ENCODE results near the gene MICAL2.

Gene MICAL2

DNA sequence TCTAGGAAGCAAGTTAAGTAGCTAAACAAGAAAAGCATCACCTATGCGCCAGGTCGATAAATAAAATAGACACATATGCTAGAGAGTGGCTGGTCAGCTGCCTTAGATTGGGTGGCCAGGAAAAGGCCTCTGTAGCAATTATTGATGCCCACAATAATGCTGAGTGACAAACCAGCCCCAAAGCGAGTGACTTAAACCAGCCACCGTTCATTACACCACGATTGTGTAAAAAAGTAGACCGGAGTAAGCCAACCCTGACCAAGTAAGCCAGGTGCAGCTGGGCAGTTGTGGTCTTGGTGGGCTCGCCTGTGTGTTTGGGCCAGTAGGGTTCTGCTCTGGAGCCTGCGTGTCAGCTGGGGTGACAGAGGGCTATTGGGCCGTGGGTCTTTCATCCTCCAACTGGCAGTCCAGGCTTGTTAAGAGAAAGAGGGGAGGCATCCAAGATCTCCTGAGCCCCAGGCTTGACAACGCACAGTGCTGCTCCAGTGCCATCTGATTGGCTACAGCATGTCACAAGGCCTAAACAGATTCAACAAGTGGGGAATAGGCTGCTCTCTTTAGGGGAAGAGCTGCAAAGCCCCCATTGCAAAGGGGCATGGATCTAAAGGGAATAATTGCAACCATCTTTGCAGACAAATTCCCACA, 166.6 kb downstream of the MICAL2 start:
- H3K4me3 ChIP-seq (ENCODE audit: low read length): no peak overlapping the region
- no peak for DNase-seq (ENCODE audit: low read depth)

GRCh38 chr11:12278766-12279671, 168.6 kb downstream of the MICAL2 start:
- no peak for TF ChIP-seq CTCF (IDR thresholded peaks at IDR 0.05; ENCODE audit: insufficient read depth, low read depth, low read length, missing control alignments)
- no peak for DNase-seq (ENCODE audit: low read depth)
- H3K4me3 ChIP-seq (ENCODE audit: low read length): no peak overlapping the region

More for the DNA sequence above, 166.6 kb downstream of the MICAL2 start:
- TF ChIP-seq CTCF (IDR thresholded peaks at IDR 0.05; ENCODE audit: insufficient read depth, low read depth, low read length, missing control alignments): no peak

GRCh38 chr11:12279672-12280108, 169.3 kb downstream of the MICAL2 start:
- no peak for DNase-seq (ENCODE audit: low read depth)
- H3K4me3 ChIP-seq (ENCODE audit: low read length): no peak overlapping the region
- TF ChIP-seq CTCF (IDR thresholded peaks at IDR 0.05; ENCODE audit: insufficient read depth, low read depth, low read length, missing control alignments): no peak

GRCh38 chr11:12280199-12280837, 169.9 kb downstream of the MICAL2 start:
- no peak for TF ChIP-seq CTCF (IDR thresholded peaks at IDR 0.05; ENCODE audit: insufficient read depth, low read depth, low read length, missing control alignments)
- no peak for DNase-seq (ENCODE audit: low read depth)
- no peak overlapping the region for H3K4me3 ChIP-seq (ENCODE audit: low read length)

- peak; percentile 52 for DNase-seq (ENCODE audit: low read depth)
- no peak overlapping the region for H3K4me3 ChIP-seq (ENCODE audit: low read length)
- no peak for TF ChIP-seq CTCF (IDR thresholded peaks at IDR 0.05; ENCODE audit: insufficient read depth, low read depth, low read length, missing control alignments)
Measured at GRCh38 chr11:12280838-12281565, 170.6 kb downstream of the MICAL2 start.

Measured in epithelial cell of esophagus (primary cell).